Activated CD4-positive, alpha-beta memory T cell treated with anti-CD3 and anti-CD28 coated beads, Interleukin-2, amount 10 ng/mL, durations not matched to agents 7 days and 5 days (primary cell): ENCODE results near the gene E2F8. TPM values are rescaled to one million over a fixed set of nuclear protein-coding genes. Genes with fewer than 3 reads are reported as not detected.

ENCODE experiments used
- CTCF ChIA-PET: fragments of 350-600 bp; sonication (Branson Sonifier 250); formaldehyde crosslinking; loops from one replicate; lab custom pipeline; 2021; ENCODE audit warnings: antibody characterized with exemption, inconsistent platforms; lab: Charles Lee
- POLR2A ChIA-PET: fragments of 350-600 bp; sonication (Branson Sonifier 250); formaldehyde crosslinking; loops from one replicate; lab custom pipeline; 2021; ENCODE audit warnings: antibody characterized with exemption; lab: Charles Lee
- DNase-seq: peaks from one replicate; pipeline ENCODE4 v3.0.0-alpha.2; 2020
- H3K27ac Mint-ChIP-seq: one replicate; pipeline ENCODE4 v1.8.0; 2021; ENCODE audit warnings: mild to moderate bottlenecking, mixed read lengths
- H3K27me3 Mint-ChIP-seq: one replicate; pipeline ENCODE4 v1.8.0; 2021; ENCODE audit warnings: mixed read lengths
- H3K36me3 Mint-ChIP-seq: one replicate; pipeline ENCODE4 v1.8.0; 2021; ENCODE audit warnings: low read depth, mixed read lengths
- H3K4me1 Mint-ChIP-seq: one replicate; pipeline ENCODE4 v1.8.0; 2021; ENCODE audit warnings: mixed read lengths
- H3K4me3 Mint-ChIP-seq: one replicate; pipeline ENCODE4 v1.8.0; 2021; ENCODE audit warnings: mild to moderate bottlenecking, mixed read lengths
- H3K9me3 Mint-ChIP-seq: one replicate; pipeline ENCODE4 v1.8.0; 2021; ENCODE audit warnings: mixed read lengths
- total RNA-seq, 2 experiments: library from RNA; stranded (reverse); gene quantifications; one replicate each; pipeline ENCODE4 v1.2.3, GENCODE V29; 2021

Gene E2F8
- total RNA-seq, 2 experiments from 2014 or later: 37.3 to 40.8 TPM

DNA sequence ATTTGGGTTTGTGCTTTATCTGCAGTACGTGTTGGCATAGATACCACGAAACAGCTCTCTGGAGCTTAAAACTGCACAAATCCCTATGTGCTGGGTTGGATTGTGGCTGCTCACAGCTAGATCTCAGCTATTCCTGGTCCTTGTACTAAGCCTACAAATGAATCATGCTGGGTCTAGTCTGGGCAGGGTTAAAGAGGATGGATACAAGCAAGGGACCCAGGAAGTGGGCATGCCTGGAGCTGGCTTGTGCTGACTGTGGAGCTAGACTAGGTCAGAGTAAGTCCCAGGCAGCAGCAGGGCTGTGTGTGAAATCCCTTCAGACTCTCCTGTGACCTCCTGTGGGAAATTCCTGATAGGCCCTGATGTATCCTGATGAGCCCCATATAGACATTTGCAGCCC lies 3.9 kb upstream of the E2F8 start:
- peaks cover 16% of the 10 kb centered on the region for H3K36me3 Mint-ChIP-seq
- DNase-seq: no peak
- peaks cover 27% of the 10 kb centered on the region for H3K4me1 Mint-ChIP-seq
- H3K4me3 Mint-ChIP-seq: no peak overlapping the region
- ChIA-PET POLR2A (no interaction called here), CTCF (interaction anchor here (2.3 kb wide), 1 partner anchor 174 kb away, joined by 9 read pairs; no protein-coding TSS in a partner anchor)
- H3K9me3 Mint-ChIP-seq: peaks cover 5% of the 10 kb centered on the region
- H3K27me3 Mint-ChIP-seq: peaks cover 29% of the 10 kb centered on the region
- no peak overlapping the region for H3K27ac Mint-ChIP-seq

DNA sequence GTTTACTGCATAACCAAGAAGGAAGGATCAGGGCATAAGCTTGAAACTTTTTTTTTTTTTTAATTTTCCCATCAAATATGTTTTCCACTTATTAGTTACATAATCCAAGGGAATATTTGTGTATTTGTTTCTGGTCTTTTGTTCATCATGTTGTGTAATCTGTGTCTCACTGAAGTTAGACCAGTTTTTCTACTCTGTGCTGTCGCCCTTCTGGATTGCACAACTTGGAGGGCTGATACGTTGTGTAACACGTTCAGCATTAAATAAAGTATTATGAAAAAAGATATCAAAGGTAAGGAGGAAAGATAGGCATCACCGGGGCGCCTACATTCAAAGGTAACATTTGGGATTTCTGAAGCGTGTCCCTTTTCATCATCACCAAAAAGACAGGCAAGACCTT lies 3.3 kb upstream of the E2F8 start:
- Mint-ChIP-seq H3K27ac (no peak overlapping the region), H3K4me1 (peaks cover 31% of the 10 kb centered on the region), H3K9me3 (peaks cover 5% of the 10 kb centered on the region), H3K36me3 (peaks cover 20% of the 10 kb centered on the region), H3K27me3 (peaks cover 24% of the 10 kb centered on the region), H3K4me3 (no peak overlapping the region)
- ChIA-PET POLR2A (no interaction called here), CTCF (interaction anchor here (2.3 kb wide), 1 partner anchor 173 kb away, joined by 9 read pairs; no protein-coding TSS in a partner anchor)
- no peak for DNase-seq

DNA sequence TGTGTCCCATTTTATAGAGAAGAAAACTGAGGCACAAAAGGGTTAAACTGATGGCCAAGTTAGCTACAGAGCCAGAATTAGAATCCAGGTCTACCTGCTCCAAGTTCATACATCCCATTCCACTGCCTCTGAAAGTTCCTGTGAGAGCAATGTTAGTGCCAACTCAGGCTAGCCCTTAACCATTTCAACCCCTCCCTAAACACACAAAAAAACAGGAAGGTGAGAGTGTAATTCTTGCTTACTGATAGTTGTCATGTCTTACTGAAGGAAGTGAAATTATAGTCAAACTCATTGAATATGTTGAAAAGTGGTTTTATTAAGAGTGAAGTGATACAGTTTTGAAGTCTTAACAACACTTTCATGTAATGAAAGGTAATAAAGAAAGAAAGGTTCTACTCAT lies 2.9 kb upstream of the E2F8 start:
- ChIA-PET CTCF (interaction anchor here (2.3 kb wide), 1 partner anchor 173 kb away, joined by 9 read pairs; no protein-coding TSS in a partner anchor), POLR2A (no interaction called here)
- H3K4me3 Mint-ChIP-seq: no peak overlapping the region

GRCh38 chr11:19243143-19243542 lies 2.4 kb upstream of the E2F8 start:
- H3K36me3 Mint-ChIP-seq: peaks cover 26% of the 10 kb centered on the region
- ChIA-PET CTCF (interaction anchor here (2.3 kb wide), 1 partner anchor 172 kb away, joined by 9 read pairs; no protein-coding TSS in a partner anchor), POLR2A (interaction anchor here (0.9 to 1.6 kb wide), 3 partner anchors 10 to 127 kb away, joined by 3 to 4 read pairs (median 4); no protein-coding TSS in a partner anchor)
- peaks cover 14% of the 10 kb centered on the region for H3K27me3 Mint-ChIP-seq
- H3K4me3 Mint-ChIP-seq: peak overlapping the region; percentile 98
- peaks cover 40% of the 10 kb centered on the region for H3K4me1 Mint-ChIP-seq
- DNase-seq: no peak
- peaks cover 2% of the 10 kb centered on the region for H3K9me3 Mint-ChIP-seq
- H3K27ac Mint-ChIP-seq: no peak overlapping the region

More for the DNA sequence above, 2.9 kb upstream of the E2F8 start:
- H3K27ac Mint-ChIP-seq: no peak overlapping the region
- no peak for DNase-seq
- H3K36me3 Mint-ChIP-seq: peaks cover 25% of the 10 kb centered on the region
- peaks cover 5% of the 10 kb centered on the region for H3K9me3 Mint-ChIP-seq
- H3K4me1 Mint-ChIP-seq: peaks cover 36% of the 10 kb centered on the region
- H3K27me3 Mint-ChIP-seq: peaks cover 19% of the 10 kb centered on the region

- ChIA-PET POLR2A (interaction anchor here (0.7 to 1.8 kb wide), 8 partner anchors 9 to 861 kb away, joined by 3 to 10 read pairs (median 4); no protein-coding TSS in a partner anchor), CTCF (interaction anchor here (0.9 to 1.3 kb wide), 2 partner anchors 15 to 17 kb away, joined by 3 to 4 read pairs; no protein-coding TSS in a partner anchor)
- H3K4me1 Mint-ChIP-seq: peaks cover 43% of the 10 kb centered on the region
- H3K36me3 Mint-ChIP-seq: peaks cover 28% of the 10 kb centered on the region
- H3K4me3 Mint-ChIP-seq: peak overlapping the region; percentile 98
- peaks cover 10% of the 10 kb centered on the region for H3K27me3 Mint-ChIP-seq
- H3K9me3 Mint-ChIP-seq: no peaks in the 10 kb centered on the region
- H3K27ac Mint-ChIP-seq: peak overlapping the region; percentile 78
- DNase-seq: no peak
Measured at GRCh38 chr11:19242179-19242932, 1.6 kb upstream of the E2F8 start.

DNA sequence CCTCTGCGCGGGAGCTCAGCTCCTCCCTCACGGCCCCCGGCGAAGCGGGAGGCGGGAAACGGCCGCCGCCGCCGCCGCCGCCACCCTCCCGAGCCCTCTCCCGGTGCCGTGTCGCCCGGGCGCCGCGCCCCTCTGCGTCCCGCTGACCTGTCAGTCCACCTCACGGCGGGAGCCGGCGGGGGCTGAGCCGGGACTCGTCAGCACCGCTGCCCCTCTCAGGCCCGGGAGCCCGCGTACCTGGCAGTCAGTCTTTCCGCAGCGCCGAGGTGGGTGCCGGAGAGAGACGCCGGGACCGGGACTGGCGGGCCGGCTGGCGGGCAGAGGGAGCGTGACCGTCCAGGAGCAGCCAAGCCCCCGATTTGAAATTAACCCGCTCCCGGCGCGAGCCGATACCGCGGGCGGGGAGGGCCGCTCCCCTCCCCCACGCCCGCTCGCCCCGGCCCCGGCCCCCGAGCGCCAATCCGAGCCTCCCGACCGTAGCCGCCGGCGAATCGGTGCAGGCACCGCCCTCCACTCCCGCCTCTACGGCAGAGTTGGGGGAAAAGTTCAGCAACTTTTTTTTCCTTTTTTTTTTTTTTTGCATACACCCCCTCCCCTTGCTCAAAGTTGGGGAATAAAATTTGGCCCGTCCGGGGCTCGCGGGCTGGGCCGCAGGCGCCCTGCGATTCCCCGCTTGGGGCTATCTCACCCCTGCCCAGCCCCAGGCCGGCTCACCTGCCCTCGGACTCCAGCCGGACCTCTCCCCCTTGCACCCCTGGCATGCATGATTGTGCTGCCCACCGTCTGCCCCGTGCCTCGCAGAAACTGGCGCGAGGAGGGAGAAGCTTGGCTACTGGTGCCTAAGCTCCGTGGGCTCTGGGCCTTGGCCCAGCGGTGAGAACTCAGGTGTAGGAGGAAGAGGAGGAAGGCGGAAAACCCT lies 774 bp upstream of the E2F8 start:
- POLR2A ChIA-PET: interaction anchor here (0.6 to 1.8 kb wide), 16 partner anchors 8 to 861 kb away, joined by 3 to 10 read pairs (median 4); partner anchors contain the start of gene ZDHHC13
- peaks cover 45% of the 10 kb centered on the region for H3K4me1 Mint-ChIP-seq
- CTCF ChIA-PET: interaction anchor here (0.9 to 1.3 kb wide), 2 partner anchors 14 to 18 kb away, joined by 3 to 4 read pairs; no protein-coding TSS in a partner anchor

GRCh38 chr11:19239039-19239438 lies 1.7 kb downstream of the E2F8 start:
- ChIA-PET POLR2A (interaction anchor here (1.0 to 1.6 kb wide), 3 partner anchors 9 to 168 kb away, joined by 3 to 9 read pairs (median 4); no protein-coding TSS in a partner anchor), CTCF (interaction anchor here (0.8 kb wide), 1 partner anchor 165 kb away, joined by 3 read pairs; no protein-coding TSS in a partner anchor)
- Mint-ChIP-seq H3K27me3 (no peaks in the 10 kb centered on the region), H3K4me3 (peak overlapping the region; percentile 74), H3K9me3 (no peaks in the 10 kb centered on the region), H3K4me1 (peaks cover 50% of the 10 kb centered on the region), H3K36me3 (peaks cover 57% of the 10 kb centered on the region), H3K27ac (peak overlapping the region; percentile 34)
- DNase-seq: no peak

More for the DNA sequence above, 774 bp upstream of the E2F8 start:
- Mint-ChIP-seq H3K36me3 (peaks cover 32% of the 10 kb centered on the region), H3K27ac (peak overlapping the region; percentile 78), H3K4me3 (peak overlapping the region; percentile 98), H3K9me3 (no peaks in the 10 kb centered on the region), H3K27me3 (peaks cover 2% of the 10 kb centered on the region)
- peak; percentile 71 for DNase-seq

DNA sequence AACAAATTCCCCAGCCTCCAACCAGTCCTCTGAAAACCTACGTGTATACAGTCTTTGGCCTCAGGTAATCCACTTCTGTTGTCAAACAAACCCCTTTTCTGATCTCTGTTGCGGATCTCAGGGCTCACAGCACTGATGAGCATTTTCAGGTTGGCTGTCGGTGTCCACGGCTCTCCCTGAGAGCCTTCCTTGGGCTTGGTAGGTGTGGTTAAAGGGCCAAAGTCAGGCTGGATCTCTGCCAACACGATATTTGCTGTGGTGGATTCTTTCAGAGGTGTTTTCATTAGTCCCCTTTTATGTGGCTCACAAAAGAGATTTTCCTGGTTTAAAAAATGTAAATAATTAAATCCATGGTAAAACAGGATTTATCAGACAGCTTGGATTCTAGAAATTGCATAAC lies 2.9 kb downstream of the E2F8 start:
- H3K27me3 Mint-ChIP-seq: no peaks in the 10 kb centered on the region
- H3K27ac Mint-ChIP-seq: no peak overlapping the region
- peaks cover 44% of the 10 kb centered on the region for H3K4me1 Mint-ChIP-seq
- no peaks in the 10 kb centered on the region for H3K9me3 Mint-ChIP-seq
- H3K36me3 Mint-ChIP-seq: peaks cover 63% of the 10 kb centered on the region
- no peak for DNase-seq
- CTCF ChIA-PET: interaction anchor here (0.9 kb wide), 1 partner anchor 167 kb away, joined by 3 read pairs; no protein-coding TSS in a partner anchor
- POLR2A ChIA-PET: no interaction called here
- H3K4me3 Mint-ChIP-seq: no peak overlapping the region

- H3K4me1 Mint-ChIP-seq: peaks cover 40% of the 10 kb centered on the region
- H3K4me3 Mint-ChIP-seq: no peak overlapping the region
- CTCF ChIA-PET: interaction anchor here (0.9 kb wide), 1 partner anchor 167 kb away, joined by 3 read pairs; no protein-coding TSS in a partner anchor
- peaks cover 64% of the 10 kb centered on the region for H3K36me3 Mint-ChIP-seq
- no peaks in the 10 kb centered on the region for H3K9me3 Mint-ChIP-seq
- H3K27ac Mint-ChIP-seq: no peak overlapping the region
- POLR2A ChIA-PET: no interaction called here
- H3K27me3 Mint-ChIP-seq: no peaks in the 10 kb centered on the region
- DNase-seq: no peak
Measured at GRCh38 chr11:19237381-19237780, 3.4 kb downstream of the E2F8 start.

GRCh38 chr11:19234231-19234817 lies 6.4 kb downstream of the E2F8 start:
- CTCF ChIA-PET: no interaction called here
- Mint-ChIP-seq H3K27me3 (no peaks in the 10 kb centered on the region), H3K36me3 (peaks cover 84% of the 10 kb centered on the region), H3K27ac (no peak overlapping the region), H3K9me3 (no peaks in the 10 kb centered on the region), H3K4me3 (no peak overlapping the region), H3K4me1 (peaks cover 55% of the 10 kb centered on the region)
- POLR2A ChIA-PET: interaction anchor here (2.1 kb wide), 1 partner anchor 12 kb away, joined by 6 read pairs; no protein-coding TSS in a partner anchor
- DNase-seq: no peak

GRCh38 chr11:19232910-19233503 lies 7.7 kb downstream of the E2F8 start:
- ChIA-PET POLR2A (interaction anchor here (0.6 to 1.4 kb wide), 3 partner anchors 8 to 980 kb away, joined by 3 to 4 read pairs (median 3); partner anchors contain the start of gene E2F8), CTCF (no interaction called here)
- Mint-ChIP-seq H3K36me3 (peaks cover 86% of the 10 kb centered on the region), H3K4me3 (no peak overlapping the region), H3K9me3 (no peaks in the 10 kb centered on the region), H3K27ac (no peak overlapping the region), H3K27me3 (no peaks in the 10 kb centered on the region), H3K4me1 (peaks cover 43% of the 10 kb centered on the region)
- DNase-seq: no peak
